Measurements from ENCODE around the gene DPP6. TPM values are rescaled to one million over a fixed set of nuclear protein-coding genes. Genes with fewer than 3 reads are reported as not detected.

DPP6 gene
- total and polyA plus RNA-seq, 2 experiments from 2014 or later: not detected

GRCh38 chr7:154688952-154689351, 636.8 kb downstream of the DPP6 start:
- TF ChIP-seq POLR2AphosphoS5 (IDR thresholded peaks at IDR 0.05; ENCODE audit: low read depth): no peak
- no peak for TF ChIP-seq EZH2 (IDR thresholded peaks at IDR 0.05; ENCODE audit: low read depth, unreplicated experiment)
- TF ChIP-seq ZNF331 (CRISPR knock-in tag; IDR thresholded peaks at IDR 0.05; ENCODE audit: low read depth): no peak
- no peak for TF ChIP-seq STAT1 (IDR thresholded peaks at IDR 0.05; ENCODE audit: unreplicated experiment)
- no peak for TF ChIP-seq JUNB (IDR thresholded peaks at IDR 0.05; ENCODE audit: unreplicated experiment)
- no peak for TF ChIP-seq REST (IDR thresholded peaks at IDR 0.05; ENCODE audit: unreplicated experiment)
- TF ChIP-seq EZH2phosphoT487 (IDR thresholded peaks at IDR 0.05; ENCODE audit: unreplicated experiment): no peak
- TF ChIP-seq NANOG (IDR thresholded peaks at IDR 0.05; ENCODE audit: borderline replicate concordance): no peak
- no peak for TF ChIP-seq CREB1 (CRISPR knock-in tag; IDR thresholded peaks at IDR 0.05; ENCODE audit: low read depth)
- TF ChIP-seq CTCF (conservative IDR thresholded peaks at IDR 0.05; ENCODE audit: low read depth in 2 of 2): no peak
- H3K27me3 ChIP-seq (ENCODE audit: insufficient read depth): no peaks in the 10 kb centered on the region
- no peak overlapping the region for H3K27ac ChIP-seq (ENCODE audit: low read depth)
- no peak overlapping the region for H3K4me2 ChIP-seq
- H3K4me1 Mint-ChIP-seq: no peaks in the 10 kb centered on the region
- no peak overlapping the region for H2AFZ ChIP-seq
- H3K36me3 ChIP-seq (ENCODE audit: insufficient read depth): peaks cover 9% of the 10 kb centered on the region; the same call in 1 of the 2 replicates
- no peaks in the 10 kb centered on the region for H3K79me2 ChIP-seq (replicated peaks; ENCODE audit: insufficient read depth)
- H3K27ac Mint-ChIP-seq: no peak overlapping the region
- no peak for DNase-seq (ENCODE audit: low spot score)
- H3F3A ChIP-seq (replicated peaks; ENCODE audit: low read depth): no peaks in the 10 kb centered on the region
- H3K27me3 Mint-ChIP-seq (ENCODE audit: insufficient read depth, low read depth, poor library complexity): peaks cover 4% of the 10 kb centered on the region
- no peaks in the 10 kb centered on the region for H4K20me1 ChIP-seq (replicated peaks; ENCODE audit: insufficient read depth)
- no peak overlapping the region for H3K4me3 Mint-ChIP-seq
- no peak overlapping the region for H3K4me3 ChIP-seq
- no peak for ATAC-seq
- H3K9me2 ChIP-seq (ENCODE audit: insufficient read depth): no peaks in the 10 kb centered on the region
- H3K36me3 Mint-ChIP-seq (ENCODE audit: low read depth): no peaks in the 10 kb centered on the region
- H3K4me1 ChIP-seq (ENCODE audit: insufficient read depth): no peaks in the 10 kb centered on the region
- no peaks in the 10 kb centered on the region; the same call in 2 of the 3 replicates for H3K9me3 Mint-ChIP-seq

- no peaks in the 10 kb centered on the region for H3K9me3 Mint-ChIP-seq
- TF ChIP-seq ZNF331 (CRISPR knock-in tag; IDR thresholded peaks at IDR 0.05; ENCODE audit: low read depth) (no peak), ETS1 (IDR thresholded peaks at IDR 0.05) (no peak), ZNF114 (CRISPR knock-in tag; IDR thresholded peaks at IDR 0.05) (no peak), STAT1 (IDR thresholded peaks at IDR 0.05; ENCODE audit: unreplicated experiment) (no peak), NANOG (IDR thresholded peaks at IDR 0.05; ENCODE audit: borderline replicate concordance) (no peak), REST (IDR thresholded peaks at IDR 0.05; ENCODE audit: unreplicated experiment) (no peak), EZH2phosphoT487 (IDR thresholded peaks at IDR 0.05; ENCODE audit: unreplicated experiment) (no peak), POLR2AphosphoS5 (IDR thresholded peaks at IDR 0.05; ENCODE audit: low read depth) (no peak), JUNB (IDR thresholded peaks at IDR 0.05; ENCODE audit: unreplicated experiment) (no peak)
Observed at GRCh38 chr7:154690411-154690810, 638.2 kb downstream of the DPP6 start.

More at GRCh38 chr7:154690411-154690810, 638.2 kb downstream of the DPP6 start:
- Histone ChIP-seq H3K4me1 (ENCODE audit: insufficient read depth) (no peaks in the 10 kb centered on the region), H4K20me1 (replicated peaks; ENCODE audit: insufficient read depth) (no peaks in the 10 kb centered on the region), H3K27ac (ENCODE audit: low read depth) (no peak overlapping the region), H3F3A (replicated peaks; ENCODE audit: low read depth) (no peaks in the 10 kb centered on the region), H3K4me2 (no peak overlapping the region), H3K9me2 (ENCODE audit: insufficient read depth) (no peaks in the 10 kb centered on the region), H3K36me3 (ENCODE audit: insufficient read depth) (peaks cover 3% of the 10 kb centered on the region; the same call in 1 of the 2 replicates), H3K4me3 (no peak overlapping the region), H3K79me2 (replicated peaks; ENCODE audit: insufficient read depth) (no peaks in the 10 kb centered on the region), H2AFZ (no peak overlapping the region), H3K27me3 (ENCODE audit: insufficient read depth) (no peaks in the 10 kb centered on the region)
- Mint-ChIP-seq H3K4me3 (no peak overlapping the region), H3K27ac (no peak overlapping the region), H3K4me1 (peaks cover 3% of the 10 kb centered on the region; the same call in 1 of the 3 replicates), H3K27me3 (ENCODE audit: insufficient read depth, low read depth, poor library complexity) (peaks cover 2% of the 10 kb centered on the region), H3K36me3 (ENCODE audit: low read depth) (no peaks in the 10 kb centered on the region; the same call in 2 of the 3 replicates)
- no peak for DNase-seq (ENCODE audit: low spot score)
- no peak for ATAC-seq
